NCI-H1436 treated with DMSO at 0.1 percent for 48 hours (cell line): ENCODE data around the gene SH2D3A.

ENCODE experiments used
- DNase-seq: peaks from one replicate; lab custom pipeline; 2025; lab: John Stamatoyannopoulos, UW

SH2D3A gene

GRCh38 chr19:6708346-6708745 is 58.9 kb downstream of the SH2D3A start:
- no peak for DNase-seq

- DNase-seq: no peak
Measured at GRCh38 chr19:6707658-6708018, 59.6 kb downstream of the SH2D3A start.

- DNase-seq: no peak
Measured at GRCh38 chr19:6707011-6707657, 60.1 kb downstream of the SH2D3A start.

- no peak for DNase-seq
Measured at GRCh38 chr19:6706633-6706958, 60.6 kb downstream of the SH2D3A start.

- DNase-seq: no peak
Measured at GRCh38 chr19:6705931-6706632, 61.2 kb downstream of the SH2D3A start.
